GM12801 (cell line): ENCODE data around the gene CUL7.

Experiments
- TF ChIP-seq, protein P1 (sequence below): IDR thresholded peaks from one replicate; pipeline ENCODE4 v1.5.1; 2011; ENCODE audit warnings: control low read depth; ENCODE audit not compliant: insufficient read length; ENCODE audit errors: extremely low read depth

The CUL7 gene

DNA sequence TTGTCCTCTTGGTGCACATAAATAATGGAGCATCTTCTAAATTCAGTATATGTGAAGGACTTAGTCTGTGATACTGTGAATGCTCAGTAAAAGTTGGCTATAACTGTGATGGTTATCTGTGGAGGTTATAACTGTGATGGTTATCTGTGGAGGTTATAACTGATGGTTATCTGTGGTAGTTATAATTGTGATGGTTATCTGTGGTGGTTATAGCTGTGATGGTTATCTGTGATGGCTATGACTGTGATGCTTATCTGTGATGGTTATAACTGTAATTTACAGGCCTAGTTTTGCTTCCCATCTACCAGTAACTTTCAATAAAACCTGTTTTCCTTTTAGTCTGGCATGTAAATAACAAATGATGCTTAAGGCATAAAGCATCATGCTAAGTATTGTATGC is 39.0 kb upstream of the CUL7 start:
- TF ChIP-seq, protein P1, sequence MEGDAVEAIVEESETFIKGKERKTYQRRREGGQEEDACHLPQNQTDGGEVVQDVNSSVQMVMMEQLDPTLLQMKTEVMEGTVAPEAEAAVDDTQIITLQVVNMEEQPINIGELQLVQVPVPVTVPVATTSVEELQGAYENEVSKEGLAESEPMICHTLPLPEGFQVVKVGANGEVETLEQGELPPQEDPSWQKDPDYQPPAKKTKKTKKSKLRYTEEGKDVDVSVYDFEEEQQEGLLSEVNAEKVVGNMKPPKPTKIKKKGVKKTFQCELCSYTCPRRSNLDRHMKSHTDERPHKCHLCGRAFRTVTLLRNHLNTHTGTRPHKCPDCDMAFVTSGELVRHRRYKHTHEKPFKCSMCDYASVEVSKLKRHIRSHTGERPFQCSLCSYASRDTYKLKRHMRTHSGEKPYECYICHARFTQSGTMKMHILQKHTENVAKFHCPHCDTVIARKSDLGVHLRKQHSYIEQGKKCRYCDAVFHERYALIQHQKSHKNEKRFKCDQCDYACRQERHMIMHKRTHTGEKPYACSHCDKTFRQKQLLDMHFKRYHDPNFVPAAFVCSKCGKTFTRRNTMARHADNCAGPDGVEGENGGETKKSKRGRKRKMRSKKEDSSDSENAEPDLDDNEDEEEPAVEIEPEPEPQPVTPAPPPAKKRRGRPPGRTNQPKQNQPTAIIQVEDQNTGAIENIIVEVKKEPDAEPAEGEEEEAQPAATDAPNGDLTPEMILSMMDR: no peak

DNA sequence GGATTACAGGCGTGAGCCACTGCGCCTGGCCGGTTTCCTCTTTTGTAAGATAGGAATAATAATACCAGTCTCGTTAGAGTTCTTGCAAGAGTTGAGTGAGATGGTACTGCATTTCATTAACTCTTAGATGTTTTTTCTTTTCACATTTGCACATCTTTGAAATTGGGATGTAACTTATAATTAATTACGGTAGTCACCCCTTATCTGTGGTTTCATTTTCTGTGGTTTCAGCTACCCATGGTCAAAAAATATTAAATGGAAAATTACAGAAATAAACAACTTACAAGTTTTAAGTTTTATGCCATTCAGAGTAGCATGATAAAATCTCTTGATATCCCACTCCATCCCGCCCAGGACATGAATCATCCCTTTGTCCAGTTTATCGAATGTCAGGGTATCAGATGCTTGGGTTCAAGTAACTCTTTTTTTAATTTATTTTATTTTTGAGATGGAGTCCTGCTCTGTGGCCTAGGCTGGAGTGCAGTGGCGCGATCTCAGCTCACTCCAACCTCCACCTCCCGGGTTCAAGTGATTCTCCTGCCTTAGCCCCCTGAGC is 37.9 kb upstream of the CUL7 start:
- TF ChIP-seq, protein P1: no peak

DNA sequence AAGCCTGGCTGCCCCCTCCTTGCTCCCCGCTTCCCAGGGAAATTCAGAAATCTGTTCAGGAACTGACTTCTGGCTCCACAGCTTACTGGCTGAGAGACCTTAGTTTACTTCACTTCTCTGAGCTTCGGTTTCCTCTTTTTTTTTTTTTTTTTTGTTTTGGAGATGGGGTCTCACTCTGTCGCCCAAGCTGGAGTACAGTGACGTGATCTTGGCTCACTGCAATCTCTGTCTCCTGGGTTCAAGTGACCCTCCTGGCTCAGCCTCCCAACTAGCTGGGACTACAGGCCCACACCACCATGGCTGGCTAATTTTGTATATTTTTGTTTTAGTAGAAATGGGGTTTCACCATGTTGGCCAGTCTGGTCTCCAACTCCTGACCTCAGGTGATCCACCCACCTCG is 37.4 kb upstream of the CUL7 start:
- TF ChIP-seq, protein P1: no peak

DNA sequence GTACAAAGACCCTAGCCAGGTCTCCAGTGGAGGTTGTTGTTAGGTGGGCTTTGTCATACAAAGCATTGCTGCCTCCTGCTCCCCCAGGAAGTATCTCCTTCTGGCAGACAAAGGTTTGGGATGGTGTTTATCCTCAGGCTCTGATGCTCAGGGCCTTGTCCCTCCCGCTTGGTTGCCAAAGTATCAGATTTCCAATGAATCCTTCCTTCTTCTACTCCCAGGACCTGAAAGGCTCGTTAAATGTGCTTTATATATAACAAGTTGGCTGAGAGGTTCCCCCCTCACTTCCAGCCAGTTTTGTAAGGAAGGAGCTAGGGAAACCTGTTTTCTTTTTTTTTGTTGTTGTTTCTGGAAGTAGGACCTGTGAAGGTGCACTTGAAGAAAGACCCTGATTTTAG is 36.9 kb upstream of the CUL7 start:
- TF ChIP-seq, protein P1: no peak

DNA sequence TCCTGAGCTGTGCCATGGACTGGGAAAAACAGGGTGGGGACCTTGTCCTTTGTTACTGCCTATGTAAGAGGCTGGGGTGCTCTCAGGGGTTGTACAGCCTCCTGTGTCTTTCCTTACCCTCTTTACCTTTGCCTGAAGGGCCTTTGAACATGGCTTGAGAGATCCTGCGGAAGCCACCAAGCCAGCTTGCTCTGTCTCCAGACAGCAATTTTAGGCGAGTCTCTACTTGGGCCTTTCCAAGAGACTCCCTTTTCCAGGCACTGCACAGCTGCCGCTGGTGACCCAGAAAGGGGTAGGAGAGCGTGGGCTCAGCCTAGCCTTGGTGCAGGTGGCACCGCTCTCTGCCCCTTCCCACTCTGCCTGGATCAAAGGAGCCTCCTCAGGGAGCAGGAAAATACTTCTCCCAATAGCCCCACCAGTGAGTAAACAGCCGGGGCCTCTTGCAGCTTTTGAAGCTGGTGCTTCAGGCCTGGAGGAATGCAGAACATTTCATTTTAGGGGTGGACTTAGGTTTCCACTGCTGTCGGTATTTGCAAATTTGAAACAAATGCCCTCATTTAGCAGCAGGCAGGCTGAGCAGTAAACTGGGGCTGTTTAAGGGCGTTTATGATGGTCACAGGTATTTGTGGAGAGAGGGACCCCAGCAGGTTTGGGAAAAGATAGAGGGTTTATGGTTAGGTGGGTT is 36.4 kb upstream of the CUL7 start:
- TF ChIP-seq, protein P1: no peak

DNA sequence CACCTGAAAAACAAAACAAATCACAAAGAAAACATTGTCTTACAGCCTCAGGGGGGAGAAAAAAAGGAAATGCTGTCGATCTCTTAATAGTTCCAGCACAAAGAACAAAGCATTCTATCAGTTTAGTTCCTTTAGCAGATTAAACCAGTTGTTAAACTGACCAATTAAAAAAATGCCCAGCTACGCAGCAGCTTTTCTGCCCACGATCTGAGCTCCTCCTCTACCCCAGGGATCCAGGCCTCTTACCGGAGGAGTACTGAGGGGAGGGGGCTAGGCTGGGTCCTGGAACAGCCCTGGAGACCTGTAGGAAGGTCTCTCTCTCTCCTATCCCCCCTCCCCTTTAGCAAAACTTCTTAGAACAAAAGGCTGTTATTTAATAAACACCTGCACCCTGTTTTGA is 35.8 kb upstream of the CUL7 start:
- TF ChIP-seq, protein P1: no peak

DNA sequence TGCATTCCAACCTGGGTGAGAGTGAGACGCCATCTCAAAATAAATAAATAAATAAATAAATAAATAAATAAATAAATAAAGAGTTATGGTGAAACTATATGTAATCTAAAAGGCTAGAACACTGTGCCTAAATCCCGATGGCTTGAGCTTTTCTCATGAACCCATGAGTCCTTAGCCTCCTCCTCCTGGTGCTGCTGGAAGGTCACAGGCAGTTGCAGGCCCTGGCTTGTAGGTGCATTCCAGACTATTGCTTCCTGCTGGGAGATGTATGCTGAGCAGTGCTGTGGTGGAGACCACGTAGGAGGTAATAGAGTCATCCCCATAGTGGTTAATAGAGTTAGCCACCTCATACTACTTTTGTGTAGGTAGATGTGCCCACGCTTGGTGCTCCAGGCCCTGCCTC is 35.0 kb upstream of the CUL7 start:
- TF ChIP-seq, protein P1: no peak
